GM19043 (cell line): ENCODE data around the gene AP3S1.

ENCODE experiments used
- ATAC-seq: cut with Tn5 transposase; IDR thresholded peaks from one replicate; pipeline ENCODE4 v1.9.1; 2021; ENCODE audit warnings: low read depth; ENCODE audit not compliant: unreplicated experiment

AP3S1 gene

GRCh38 chr5:115934388-115934974 lies 92.7 kb downstream of the AP3S1 start:
- ATAC-seq: no peak

DNA sequence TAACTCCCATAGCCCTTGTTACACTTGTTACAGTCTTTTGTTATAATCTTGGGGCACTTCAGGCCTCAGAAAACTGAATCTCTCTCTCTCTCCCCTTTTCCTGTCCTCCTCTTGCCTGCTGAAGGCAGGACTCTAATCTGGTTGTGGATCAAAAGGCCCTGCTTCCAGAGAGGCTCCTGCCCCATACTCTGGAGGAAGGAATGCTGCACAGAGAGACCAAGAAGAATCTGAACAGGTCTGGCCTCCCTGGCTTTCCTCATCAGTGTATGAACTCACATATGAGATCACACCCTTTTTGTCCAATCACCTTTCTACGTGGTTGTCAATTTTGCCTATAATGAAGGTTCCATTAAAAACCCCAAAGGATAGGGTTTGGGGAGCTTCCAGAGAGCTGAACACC lies 94.3 kb downstream of the AP3S1 start:
- ATAC-seq: no peak

- ATAC-seq: no peak
Observed at GRCh38 chr5:115939059-115939458, 97.3 kb downstream of the AP3S1 start.

- no peak for ATAC-seq
Observed at GRCh38 chr5:115940080-115940810, 98.5 kb downstream of the AP3S1 start.

DNA sequence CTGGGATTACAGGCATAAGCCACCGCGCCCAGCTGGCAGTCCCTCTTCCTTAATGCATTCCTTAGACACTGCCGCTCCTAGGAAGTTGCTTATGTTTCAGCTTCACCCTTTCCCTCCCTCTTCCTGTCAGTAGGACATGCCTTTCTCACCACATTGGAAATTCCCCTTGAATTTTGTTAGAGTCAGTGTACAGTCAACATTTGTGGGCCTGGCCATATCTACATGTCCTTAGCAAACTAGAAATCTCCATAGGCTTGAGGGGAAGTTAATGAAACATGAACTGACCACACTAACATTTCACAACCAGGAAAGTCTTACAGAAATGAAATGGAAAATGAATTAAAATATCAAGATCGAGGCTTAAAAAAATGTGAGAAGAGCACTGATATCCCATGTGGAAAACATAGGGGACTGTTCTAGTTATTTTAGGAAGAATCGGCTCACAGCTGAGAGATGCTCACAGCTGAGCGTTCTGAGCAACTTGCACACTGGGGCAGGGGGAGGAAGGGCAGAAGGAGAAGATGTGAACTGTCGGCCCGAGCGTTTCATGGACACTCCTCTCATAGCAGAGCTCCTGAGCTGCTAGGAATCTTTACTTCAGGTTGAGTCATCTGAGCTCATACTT lies 99.4 kb downstream of the AP3S1 start:
- ATAC-seq: no peak

GRCh38 chr5:115944501-115944900 lies 102.8 kb downstream of the AP3S1 start:
- no peak for ATAC-seq

DNA sequence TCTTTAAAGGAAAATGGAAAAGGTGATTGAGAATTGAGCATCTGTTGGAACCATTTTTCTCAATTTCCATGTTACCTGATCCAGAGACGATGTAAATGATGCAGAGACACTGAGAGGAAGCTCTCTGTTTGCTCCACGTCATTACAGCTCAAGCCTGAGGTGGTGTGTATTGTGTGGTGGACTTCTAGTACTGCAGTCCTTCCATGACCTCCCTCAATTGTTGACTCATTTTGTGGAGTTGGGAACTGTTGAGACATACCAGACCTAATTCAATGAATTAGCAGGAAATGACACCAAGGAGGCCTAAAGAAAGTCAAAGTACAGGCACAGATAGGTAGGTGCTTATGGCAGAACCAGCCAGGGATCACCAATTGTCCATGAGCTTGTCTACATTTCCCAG lies 104.9 kb downstream of the AP3S1 start:
- no peak for ATAC-seq

GRCh38 chr5:115947260-115947659 lies 105.5 kb downstream of the AP3S1 start:
- ATAC-seq: no peak

DNA sequence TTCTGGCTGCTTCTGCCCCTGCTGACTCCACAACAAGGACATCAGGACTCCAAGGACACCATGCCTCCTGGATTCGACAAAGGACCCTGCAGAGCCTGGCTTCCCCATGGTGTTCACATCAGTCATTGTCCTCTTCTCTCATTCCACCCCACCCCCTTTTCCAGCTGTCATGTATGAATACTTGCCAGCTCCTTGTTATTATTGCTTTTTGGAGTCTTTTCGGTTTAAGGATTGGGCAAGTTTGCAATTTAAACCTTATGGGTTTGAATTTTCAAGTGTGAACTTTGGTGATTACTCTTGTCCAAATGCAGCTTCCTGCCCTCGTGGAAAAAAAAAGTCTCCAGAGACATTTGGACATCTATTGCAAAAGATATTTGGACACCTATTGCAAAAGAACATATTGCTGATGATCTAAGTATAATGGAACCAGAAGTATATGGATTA lies 106.4 kb downstream of the AP3S1 start:
- no peak for ATAC-seq

DNA sequence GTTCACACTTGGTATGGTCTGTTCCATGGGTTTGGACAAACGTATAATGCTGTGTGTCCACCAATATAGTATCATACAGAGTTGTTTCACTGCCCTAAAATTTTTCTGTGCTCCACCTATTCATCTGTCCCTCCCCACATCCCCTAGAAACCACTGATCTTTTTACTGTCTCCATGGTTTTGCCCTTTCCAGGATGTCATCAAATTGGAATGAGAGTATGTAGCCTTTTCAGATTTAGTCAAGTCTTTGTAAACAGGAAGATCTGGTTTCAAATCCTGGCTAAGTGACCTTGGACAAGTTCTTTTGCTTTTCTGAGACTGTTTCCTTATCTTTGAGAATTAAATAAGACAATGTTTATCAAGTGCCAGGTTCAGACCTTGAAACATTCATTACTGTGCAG lies 107.4 kb downstream of the AP3S1 start:
- ATAC-seq: no peak

GRCh38 chr5:115952588-115952987 lies 110.9 kb downstream of the AP3S1 start:
- no peak for ATAC-seq

- no peak for ATAC-seq
Observed at GRCh38 chr5:115954144-115954543, 112.4 kb downstream of the AP3S1 start.

- ATAC-seq: no peak
Observed at GRCh38 chr5:115956957-115957356, 115.2 kb downstream of the AP3S1 start.

DNA sequence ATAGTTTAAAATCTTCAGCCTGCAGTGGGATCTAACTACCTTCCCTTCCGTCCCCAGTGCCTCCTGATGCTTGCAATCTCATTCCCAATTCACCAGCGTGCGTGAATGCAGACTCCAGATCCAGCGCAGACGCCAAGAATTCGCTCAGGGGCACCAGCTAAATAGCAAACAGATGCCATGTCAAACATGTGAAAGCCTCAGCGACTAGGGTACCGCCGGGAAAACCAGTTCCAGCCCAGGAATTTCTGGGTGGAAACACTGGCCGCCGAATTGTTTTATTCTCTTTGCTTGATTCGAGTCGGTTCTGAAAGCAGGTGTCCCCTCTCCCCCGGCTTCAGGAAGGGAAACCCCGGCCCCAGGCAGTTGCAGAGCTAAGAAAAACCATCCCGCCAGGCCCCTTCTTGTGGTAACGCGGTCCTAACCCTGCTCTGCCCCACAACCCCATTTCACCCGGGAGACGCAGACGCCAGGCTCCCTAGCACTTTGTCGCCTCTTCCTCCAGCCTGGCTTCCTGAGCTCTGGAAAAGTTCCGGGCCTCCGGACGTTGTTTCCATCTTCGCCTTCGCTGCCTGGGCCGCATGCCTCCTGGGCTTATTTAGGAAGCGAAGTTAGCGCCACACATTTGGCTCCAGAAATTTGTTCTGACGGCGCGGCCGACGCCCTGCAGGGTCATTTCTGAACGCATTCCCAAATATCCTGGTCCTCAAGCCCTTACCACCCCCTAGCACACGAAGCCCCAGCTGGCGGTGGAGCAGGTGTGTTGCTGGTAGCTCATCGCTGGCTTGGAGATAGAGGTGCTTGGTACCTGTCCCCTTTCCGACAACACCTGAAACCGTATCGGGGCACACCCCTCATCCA lies 119.9 kb downstream of the AP3S1 start:
- no peak for ATAC-seq

- ATAC-seq: no peak
Observed at GRCh38 chr5:115962239-115962564, 120.5 kb downstream of the AP3S1 start, which contains the start of gene LVRN. Gene LVRN, plus strand, starts transcription at chr5:115962475. Its CDS starts 143 bp downstream, at chr5:115962618.

DNA sequence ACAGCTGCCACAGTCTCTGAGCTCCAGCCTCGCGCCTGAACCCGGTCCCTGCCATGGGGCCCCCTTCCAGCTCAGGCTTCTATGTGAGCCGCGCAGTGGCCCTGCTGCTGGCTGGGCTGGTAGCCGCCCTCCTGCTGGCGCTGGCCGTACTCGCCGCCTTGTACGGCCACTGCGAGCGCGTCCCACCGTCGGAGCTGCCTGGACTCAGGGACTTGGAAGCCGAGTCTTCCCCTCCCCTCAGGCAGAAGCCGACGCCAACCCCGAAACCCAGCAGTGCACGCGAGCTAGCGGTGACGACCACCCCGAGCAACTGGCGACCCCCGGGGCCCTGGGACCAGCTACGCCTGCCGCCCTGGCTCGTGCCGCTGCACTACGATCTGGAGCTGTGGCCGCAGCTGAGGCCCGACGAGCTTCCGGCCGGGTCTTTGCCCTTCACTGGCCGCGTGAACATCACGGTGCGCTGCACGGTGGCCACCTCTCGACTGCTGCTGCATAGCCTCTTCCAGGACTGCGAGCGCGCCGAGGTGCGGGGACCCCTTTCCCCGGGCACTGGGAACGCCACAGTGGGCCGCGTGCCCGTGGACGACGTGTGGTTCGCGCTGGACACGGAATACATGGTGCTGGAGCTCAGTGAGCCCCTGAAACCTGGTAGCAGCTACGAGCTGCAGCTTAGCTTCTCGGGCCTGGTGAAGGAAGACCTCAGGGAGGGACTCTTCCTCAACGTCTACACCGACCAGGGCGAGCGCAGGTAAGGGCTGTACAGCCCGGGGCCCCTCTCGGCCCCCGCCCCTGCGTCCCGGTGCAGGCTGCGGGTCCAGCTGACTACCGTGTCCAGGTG lies 121.0 kb downstream of the AP3S1 start:
- ATAC-seq: no peak

GRCh38 chr5:115963566-115963965 lies 121.8 kb downstream of the AP3S1 start:
- ATAC-seq: no peak
